ENCODE measurements around the gene CLEC16A. TPM values are rescaled to one million over a fixed set of nuclear protein-coding genes. Genes with fewer than 3 reads are reported as not detected.

CLEC16A gene
- total RNA-seq, 4 donors from 2014 or later = 38.2 to 153 (median 92.7) TPM

- H3K4me1 ChIP-seq = peaks cover 0 to 19% (median 7%) of the 10 kb centered on the region in 4 donors
- no peaks in the 10 kb centered on the region for H3K36me3 ChIP-seq
- no peak overlapping the region for H3K27ac ChIP-seq
- DNase-seq = no peak
- TF ChIP-seq POLR2A (IDR thresholded peaks at IDR 0.05) = no peak
- TF ChIP-seq POLR2AphosphoS5 (IDR thresholded peaks at IDR 0.05) = no peak
- TF ChIP-seq CTCF (IDR thresholded peaks at IDR 0.05) = no peak
- in situ Hi-C loops (cut with MboI; ENCODE audit: low pct_ligation_motif_present in 1 of 4, low pct_unique_long_range_greater_than_20kb in 1 of 4, low sequenced_read_pairs in 3 of 4) (no loop called here), intact Hi-C loops (cut with DNase I; ENCODE audit: low total_unique reads) (no loop called here)
- H3K4me3 ChIP-seq = no peak overlapping the region
- 94% methylated on average over 12 of the region's 12 CpGs; no CpG with 5 or more reads in 1 of the 2 donors for WGBS, 2 donors (ENCODE audit: low coverage in 1 of 2)
- no peaks in the 10 kb centered on the region for H3K27me3 ChIP-seq
- no peaks in the 10 kb centered on the region for H3K9me3 ChIP-seq
These were observed 213.7 kb downstream of the CLEC16A start for GRCh38 chr16:11158018-11158417.

- no peak for DNase-seq
- 85 to 100% methylated on average over 1 to 4 of the region's 4 CpGs for WGBS, 2 donors (ENCODE audit: low coverage in 1 of 2)
- in situ Hi-C loops (cut with MboI; ENCODE audit: low pct_ligation_motif_present in 1 of 4, low pct_unique_long_range_greater_than_20kb in 1 of 4, low sequenced_read_pairs in 3 of 4) (no loop called here), intact Hi-C loops (cut with DNase I; ENCODE audit: low total_unique reads) (no loop called here)
- Histone ChIP-seq H3K36me3 (no peaks in the 10 kb centered on the region), H3K4me1 (peaks cover 0 to 25% (median 9%) of the 10 kb centered on the region in 4 donors), H3K27me3 (no peaks in the 10 kb centered on the region), H3K9me3 (no peaks in the 10 kb centered on the region), H3K4me3 (no peak overlapping the region), H3K27ac (no peak overlapping the region)
- no peak for TF ChIP-seq POLR2AphosphoS5 (IDR thresholded peaks at IDR 0.05)
- no peak for TF ChIP-seq POLR2A (IDR thresholded peaks at IDR 0.05)
- no peak for TF ChIP-seq EP300 (IDR thresholded peaks at IDR 0.05; ENCODE audit: low read depth)
- TF ChIP-seq CTCF (IDR thresholded peaks at IDR 0.05) = no peak
These were observed 214.9 kb downstream of the CLEC16A start for GRCh38 chr16:11159282-11159681.

GRCh38 chr16:11160676-11161115 lies 216.3 kb downstream of the CLEC16A start:
- Histone ChIP-seq H3K36me3 (no peaks in the 10 kb centered on the region), H3K27ac (no peak overlapping the region), H3K27me3 (no peaks in the 10 kb centered on the region), H3K9me3 (no peaks in the 10 kb centered on the region), H3K4me1 (peaks cover 0 to 28% (median 9%) of the 10 kb centered on the region in 4 donors), H3K4me3 (no peak overlapping the region)
- intact Hi-C loops (cut with DNase I; ENCODE audit: low total_unique reads) (no loop called here), in situ Hi-C loops (cut with MboI; ENCODE audit: low pct_ligation_motif_present in 1 of 4, low pct_unique_long_range_greater_than_20kb in 1 of 4, low sequenced_read_pairs in 3 of 4) (no loop called here)
- no peak for DNase-seq
- TF ChIP-seq EP300 (IDR thresholded peaks at IDR 0.05; ENCODE audit: low read depth) (no peak), POLR2A (IDR thresholded peaks at IDR 0.05) (no peak), CTCF (IDR thresholded peaks at IDR 0.05) (no peak), POLR2AphosphoS5 (IDR thresholded peaks at IDR 0.05) (no peak)
- 77 to 82% methylated on average over 4 of the region's 4 CpGs for WGBS, 2 donors (ENCODE audit: low coverage in 1 of 2)

GRCh38 chr16:11161439-11161838 lies 217.1 kb downstream of the CLEC16A start:
- Histone ChIP-seq H3K4me1 (peaks cover 0 to 28% (median 9%) of the 10 kb centered on the region in 4 donors), H3K27me3 (no peaks in the 10 kb centered on the region)
- WGBS, 2 donors (ENCODE audit: low coverage in 1 of 2) = 80 to 90% methylated on average over 2 to 6 of the region's 6 CpGs

More at GRCh38 chr16:11161439-11161838, 217.1 kb downstream of the CLEC16A start:
- H3K36me3 ChIP-seq = no peaks in the 10 kb centered on the region
- peak overlapping the region; percentile 38 to 69 (median 48) for H3K27ac ChIP-seq
- no peak for DNase-seq
- in situ Hi-C loops (cut with MboI; ENCODE audit: low pct_ligation_motif_present in 1 of 4, low pct_unique_long_range_greater_than_20kb in 1 of 4, low sequenced_read_pairs in 3 of 4) (no loop called here), intact Hi-C loops (cut with DNase I; ENCODE audit: low total_unique reads) (no loop called here)
- no peaks in the 10 kb centered on the region for H3K9me3 ChIP-seq
- H3K4me3 ChIP-seq = no peak overlapping the region
- TF ChIP-seq EP300 (IDR thresholded peaks at IDR 0.05; ENCODE audit: low read depth) (no peak), CTCF (IDR thresholded peaks at IDR 0.05) (no peak), POLR2AphosphoS5 (IDR thresholded peaks at IDR 0.05) (no peak), POLR2A (IDR thresholded peaks at IDR 0.05) (no peak)

All from transverse colon (tissue), 4 donors.